ENCODE data around the gene VTI1A.

GRCh38 chr10:112795067-112795466 is 348.1 kb downstream of the VTI1A start:
- TF ChIP-seq CTCF (IDR thresholded peaks at IDR 0.05) = no peak
- TF ChIP-seq POLR2A (IDR thresholded peaks at IDR 0.05) = no peak

Measured in esophagus squamous epithelium (tissue), 4 donors.